H1 (cell line): Measurements from ENCODE around the gene CHST13. TPM values are rescaled to one million over a fixed set of nuclear protein-coding genes. Genes with fewer than 3 reads are reported as not detected.

Experiments
- BRCA1 ChIP-seq: IDR thresholded peaks from 2 replicates; pipeline ENCODE4 v1.6.1; 2012; ENCODE audit warnings: low read depth, low read length, improper control_type of control experiment
- CTBP2 ChIP-seq: IDR thresholded peaks from 2 replicates; pipeline ENCODE4 v1.7.0; 2011; ENCODE audit warnings: borderline replicate concordance, mild to moderate bottlenecking, moderate library complexity, mixed read lengths, low read length; ENCODE audit not compliant: insufficient read depth, insufficient read length
- FOSL1 ChIP-seq: IDR thresholded peaks from 2 replicates; pipeline ENCODE4 v1.6.1; 2011; ENCODE audit warnings: mild to moderate bottlenecking, low read depth, low read length, moderate library complexity; ENCODE audit not compliant: insufficient read depth
- KDM1A ChIP-seq: fragments of 200-600, 300-600 bp; sonication (generic); IDR thresholded peaks from 2 replicates; pipeline ENCODE4 v1.7.1; 2016; ENCODE audit warnings: mild to moderate bottlenecking, low read length, borderline replicate concordance
- MAX ChIP-seq: IDR thresholded peaks from 2 replicates; pipeline ENCODE4 v1.6.1; 2012; ENCODE audit warnings: inconsistent platforms
- SAP30 ChIP-seq: fragments of 300-600 bp; sonication (generic); IDR thresholded peaks from 2 replicates; pipeline ENCODE4 v1.7.1; 2012; ENCODE audit warnings: low read length, moderate library complexity, mild to moderate bottlenecking, inconsistent platforms; ENCODE audit not compliant: insufficient read depth, insufficient replicate concordance
- TCF12 ChIP-seq: IDR thresholded peaks from 2 replicates; pipeline ENCODE4 v1.6.1; 2011; ENCODE audit warnings: low read depth, mild to moderate bottlenecking, low read length
- polyA plus RNA-seq, 7 experiments: library from polyadenylated mRNA; depleted of rRNA in 3 of 7; stranded (reverse) in 5 of 7; unstranded in 2 of 7; fragments of >200 nt in 5 of 7; fragments of 200-250 nt in 2 of 7; gene quantifications; 1 replicate in 5 of 7; 2 replicates in 1 of 7; 4 replicates in 1 of 7; pipeline versions ENCODE4 v1.2.1 to v1.2.3, GENCODE V29; 2011 to 2013; ENCODE audit warnings: missing spikeins in 2 of 7, mixed read lengths in 2 of 7
- total RNA-seq: library from RNA; stranded (reverse); fragmentation: NEBNext Ultra II Directional; extraction: Animal tissue kit (Norgen Biotek cat#: 25700); gene quantifications from 2 replicates; pipeline ENCODE4 v1.2.1, GENCODE V29; 2021
- TF ChIP-seq, protein P1 (sequence below), 3 experiments: IDR thresholded peaks; 1 replicate in 2 of 3; 2 replicates in 1 of 3; pipeline versions ENCODE4 v1.5.1 to v1.6.1; 2011; ENCODE audit warnings: low read length in 3 of 3, mild to moderate bottlenecking in 3 of 3, inconsistent platforms in 2 of 3, low read depth in 1 of 3, moderate library complexity in 1 of 3; ENCODE audit not compliant: insufficient read depth in 1 of 3; ENCODE audit errors: control extremely low read depth in 1 of 3
- TF ChIP-seq, protein P2 (sequence below): IDR thresholded peaks from 2 replicates; pipeline ENCODE4 v1.6.1; 2011; ENCODE audit warnings: low read length, improper control_type of control experiment

The CHST13 gene
- total and polyA plus RNA-seq, 2 of the 8 experiments (the other 6 are each of a cell fraction or from before 2014, with no cell fraction given): 5.4 to 11.7 TPM

DNA sequence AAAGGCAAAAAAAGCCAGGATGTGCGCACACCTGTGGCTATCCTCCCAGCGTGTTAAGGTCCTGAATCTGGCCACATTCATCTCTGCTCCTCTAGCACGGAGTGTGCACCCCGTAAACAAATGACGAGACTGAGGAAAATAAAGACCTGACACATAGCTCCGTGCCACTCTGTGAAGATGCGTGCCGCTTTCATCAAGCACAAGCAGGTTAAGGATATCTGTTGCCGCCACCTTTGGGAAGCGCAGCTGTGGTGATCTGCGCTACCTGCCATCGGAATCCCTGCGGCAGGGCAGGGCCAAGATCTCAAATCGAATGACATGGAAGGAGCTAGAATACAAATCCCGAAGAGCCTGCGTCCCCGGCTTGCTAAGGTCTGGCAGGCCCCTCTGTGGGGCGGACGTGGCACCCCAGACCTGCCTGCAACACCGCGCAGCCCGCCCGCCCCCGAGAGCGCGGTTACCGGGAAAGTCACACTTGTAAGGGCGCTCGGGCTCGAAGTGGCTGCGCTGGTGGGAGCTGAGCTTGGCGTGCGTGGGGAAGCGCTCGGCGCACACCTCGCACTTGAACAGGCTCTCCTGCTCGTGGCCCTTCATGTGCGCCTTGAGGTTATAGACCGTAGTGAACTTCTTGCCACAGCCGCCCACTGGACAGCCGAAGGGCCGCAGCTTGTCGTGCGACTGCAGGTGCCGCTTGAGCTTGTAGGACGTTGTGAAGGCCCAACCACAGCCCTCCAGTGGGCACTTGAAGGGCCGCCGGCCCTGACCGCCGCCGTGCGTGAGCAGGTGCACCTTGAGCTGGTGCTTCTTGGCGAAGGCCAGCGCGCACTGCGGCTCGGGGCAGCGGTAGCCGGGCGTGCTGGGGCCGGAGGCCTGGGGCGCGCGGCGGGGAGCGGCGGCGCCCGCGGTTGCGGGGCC is 49.2 kb upstream of the CHST13 start (continued):
- TF ChIP-seq, protein P1, sequence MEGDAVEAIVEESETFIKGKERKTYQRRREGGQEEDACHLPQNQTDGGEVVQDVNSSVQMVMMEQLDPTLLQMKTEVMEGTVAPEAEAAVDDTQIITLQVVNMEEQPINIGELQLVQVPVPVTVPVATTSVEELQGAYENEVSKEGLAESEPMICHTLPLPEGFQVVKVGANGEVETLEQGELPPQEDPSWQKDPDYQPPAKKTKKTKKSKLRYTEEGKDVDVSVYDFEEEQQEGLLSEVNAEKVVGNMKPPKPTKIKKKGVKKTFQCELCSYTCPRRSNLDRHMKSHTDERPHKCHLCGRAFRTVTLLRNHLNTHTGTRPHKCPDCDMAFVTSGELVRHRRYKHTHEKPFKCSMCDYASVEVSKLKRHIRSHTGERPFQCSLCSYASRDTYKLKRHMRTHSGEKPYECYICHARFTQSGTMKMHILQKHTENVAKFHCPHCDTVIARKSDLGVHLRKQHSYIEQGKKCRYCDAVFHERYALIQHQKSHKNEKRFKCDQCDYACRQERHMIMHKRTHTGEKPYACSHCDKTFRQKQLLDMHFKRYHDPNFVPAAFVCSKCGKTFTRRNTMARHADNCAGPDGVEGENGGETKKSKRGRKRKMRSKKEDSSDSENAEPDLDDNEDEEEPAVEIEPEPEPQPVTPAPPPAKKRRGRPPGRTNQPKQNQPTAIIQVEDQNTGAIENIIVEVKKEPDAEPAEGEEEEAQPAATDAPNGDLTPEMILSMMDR (IDR thresholded peaks at IDR 0.05; ENCODE audit: control extremely low read depth in 1 of 3, insufficient read depth in 1 of 3, low read depth in 1 of 3, low read length in 3 of 3): no peak
- TF ChIP-seq TCF12 (no peak), KDM1A (no peak), FOSL1 (no peak), BRCA1 (no peak), CTBP2 (no peak), SAP30 (no peak), MAX (peak; percentile 8; the same call in 1 of the 2 replicates)
- TF ChIP-seq, protein P2, sequence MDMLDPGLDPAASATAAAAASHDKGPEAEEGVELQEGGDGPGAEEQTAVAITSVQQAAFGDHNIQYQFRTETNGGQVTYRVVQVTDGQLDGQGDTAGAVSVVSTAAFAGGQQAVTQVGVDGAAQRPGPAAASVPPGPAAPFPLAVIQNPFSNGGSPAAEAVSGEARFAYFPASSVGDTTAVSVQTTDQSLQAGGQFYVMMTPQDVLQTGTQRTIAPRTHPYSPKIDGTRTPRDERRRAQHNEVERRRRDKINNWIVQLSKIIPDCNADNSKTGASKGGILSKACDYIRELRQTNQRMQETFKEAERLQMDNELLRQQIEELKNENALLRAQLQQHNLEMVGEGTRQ: no peak
